ENCODE data around the gene TMEM132C. TPM values are rescaled to one million over a fixed set of nuclear protein-coding genes. Genes with fewer than 3 reads are reported as not detected.

Gene TMEM132C
- polyA plus RNA-seq, 1 of the 3 experiments (the other 2 are of a cell fraction) = not detected

- Histone ChIP-seq H3F3A (replicated peaks; ENCODE audit: insufficient read depth) (no peaks in the 10 kb centered on the region), H3K4me3 (ENCODE audit: low read depth in 2 of 2, low read length in 1 of 2) (no peak overlapping the region), H3K9me3 (no peaks in the 10 kb centered on the region), H3K79me2 (ENCODE audit: insufficient read depth) (no peaks in the 10 kb centered on the region), H4K20me1 (ENCODE audit: insufficient read depth) (no peaks in the 10 kb centered on the region), H3K4me2 (no peak overlapping the region), H3K36me3 (replicated peaks in 1 of 2; ENCODE audit: control insufficient read depth in 1 of 2, insufficient read depth in 2 of 2, low read length in 1 of 2) (no peaks in the 10 kb centered on the region), H2AFZ (ENCODE audit: low read depth) (no peak overlapping the region), H3K27ac (ENCODE audit: low read depth in 2 of 2, low read length in 1 of 2) (no peak overlapping the region), H3K4me1 (ENCODE audit: control insufficient read depth in 1 of 2, insufficient read depth in 2 of 2, low read depth in 1 of 2, low read length in 1 of 2) (no peaks in the 10 kb centered on the region), H3K9ac (no peak overlapping the region), H3K27me3 (ENCODE audit: insufficient read depth) (no peaks in the 10 kb centered on the region), H3K9me2 (no peaks in the 10 kb centered on the region)
- DNase-seq = no peak
- TF ChIP-seq CHD2 (IDR thresholded peaks at IDR 0.05; ENCODE audit: low read length, partially characterized antibody) (no peak), RXRA (IDR thresholded peaks at IDR 0.05; ENCODE audit: borderline replicate concordance, low read depth) (no peak), FOXM1 (IDR thresholded peaks at IDR 0.05; ENCODE audit: low read depth) (no peak), SIN3A (IDR thresholded peaks at IDR 0.05; ENCODE audit: borderline replicate concordance, low read depth, low read length) (no peak), USF2 (IDR thresholded peaks at IDR 0.05; ENCODE audit: borderline replicate concordance, low read depth, low read length) (no peak), IRF3 (IDR thresholded peaks at IDR 0.05; ENCODE audit: low read depth, low read length) (no peak)
- ChIA-PET CTCF (no interaction called here), POLR2A (no interaction called here)
- 13% methylated on average over 5 of the region's 7 CpGs for WGBS (ENCODE audit: low lambda C conversion rate)
Measured at GRCh38 chr12:128567730-128568129, 300.8 kb downstream of the TMEM132C start.

- no peak overlapping the region for H3K4me3 ChIP-seq (ENCODE audit: low read depth in 2 of 2, low read length in 1 of 2)
- CTCF ChIA-PET = no interaction called here
Measured at GRCh38 chr12:128570191-128571065, 303.5 kb downstream of the TMEM132C start.

More at GRCh38 chr12:128570191-128571065, 303.5 kb downstream of the TMEM132C start:
- Histone ChIP-seq H3K36me3 (replicated peaks in 1 of 2; ENCODE audit: control insufficient read depth in 1 of 2, insufficient read depth in 2 of 2, low read length in 1 of 2) (no peaks in the 10 kb centered on the region), H3K79me2 (ENCODE audit: insufficient read depth) (no peaks in the 10 kb centered on the region), H3K27me3 (ENCODE audit: insufficient read depth) (no peaks in the 10 kb centered on the region), H3K9ac (no peak overlapping the region), H3K9me3 (no peaks in the 10 kb centered on the region), H3K9me2 (no peaks in the 10 kb centered on the region), H3K4me1 (ENCODE audit: control insufficient read depth in 1 of 2, insufficient read depth in 2 of 2, low read depth in 1 of 2, low read length in 1 of 2) (no peaks in the 10 kb centered on the region), H2AFZ (ENCODE audit: low read depth) (no peak overlapping the region), H4K20me1 (ENCODE audit: insufficient read depth) (no peaks in the 10 kb centered on the region), H3K4me2 (no peak overlapping the region), H3F3A (replicated peaks; ENCODE audit: insufficient read depth) (no peaks in the 10 kb centered on the region), H3K27ac (ENCODE audit: low read depth in 2 of 2, low read length in 1 of 2) (no peak overlapping the region)
- TF ChIP-seq NRF1 (IDR thresholded peaks at IDR 0.05; ENCODE audit: low read depth, low read length) = no peak
- TF ChIP-seq TCF12 (IDR thresholded peaks at IDR 0.05) = no peak
- POLR2A ChIA-PET = no interaction called here
- no peak for DNase-seq
- WGBS (ENCODE audit: low lambda C conversion rate) = 15% methylated on average over 11 of the region's 11 CpGs

Data from SK-N-SH (cell line).